GM18873 (cell line): ENCODE measurements around the gene CCNJL.
"Not testable (repeated sequence)": the region's sequence is repeated elsewhere in the genome, so short reads cannot be mapped to it uniquely, and the experiment has no call there.

Experiments
- ATAC-seq: cut with Tn5 transposase; IDR thresholded peaks from one replicate; pipeline ENCODE4 v1.9.1; 2021; ENCODE audit warnings: mild to moderate bottlenecking, moderate library complexity, moderate number of reproducible peaks; ENCODE audit not compliant: unreplicated experiment, low FRiP score

The CCNJL gene

DNA sequence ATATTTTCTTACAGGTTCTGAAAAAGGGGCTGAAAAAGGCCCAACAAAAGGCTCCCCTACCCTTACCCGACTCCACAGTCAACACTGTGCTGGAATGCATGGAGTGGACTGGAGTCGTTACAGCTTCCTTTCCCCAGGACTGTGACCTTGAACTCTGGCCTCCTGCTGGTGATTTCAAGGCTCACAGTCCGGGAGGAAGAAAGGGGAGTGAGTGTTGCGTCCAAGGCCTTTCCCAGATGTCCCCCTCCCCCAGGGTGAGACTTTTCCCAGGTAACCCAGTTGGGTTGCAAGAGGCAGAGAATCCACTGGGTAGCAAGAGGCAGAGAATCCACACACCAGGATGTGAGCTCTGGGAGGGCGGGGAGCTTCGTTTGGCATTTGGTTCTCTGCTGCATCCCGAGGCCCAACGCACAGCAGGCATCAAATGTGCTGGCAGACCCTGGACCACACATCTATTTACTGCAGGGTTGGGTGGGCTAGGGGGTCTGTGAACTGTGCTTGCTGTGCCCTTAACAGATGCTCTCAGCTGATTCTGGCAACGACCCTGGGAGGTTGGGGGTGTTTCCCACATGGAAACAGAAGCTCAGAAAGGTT is 45.5 kb downstream of the CCNJL start:
- ATAC-seq = no peak

DNA sequence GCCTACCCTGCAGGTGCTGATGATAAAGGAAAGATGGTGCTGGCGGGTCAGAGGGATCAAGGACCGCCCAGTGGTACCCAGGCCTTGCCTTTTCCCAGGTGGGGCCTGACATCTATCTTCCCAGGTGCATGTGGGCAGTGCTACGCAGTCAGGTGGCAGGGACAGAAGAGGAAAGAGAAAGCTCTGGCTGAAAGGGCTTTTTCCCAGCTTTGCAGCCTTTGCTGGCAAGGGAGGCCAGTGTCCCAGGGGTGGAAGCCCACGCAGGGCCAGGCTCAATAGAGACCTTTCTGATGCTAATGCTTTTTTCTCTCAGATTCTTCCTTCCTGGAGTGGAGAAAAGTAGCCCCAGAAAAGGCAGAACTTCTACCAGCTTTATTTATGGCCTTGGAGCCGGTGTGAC is 46.3 kb downstream of the CCNJL start:
- no peak for ATAC-seq

DNA sequence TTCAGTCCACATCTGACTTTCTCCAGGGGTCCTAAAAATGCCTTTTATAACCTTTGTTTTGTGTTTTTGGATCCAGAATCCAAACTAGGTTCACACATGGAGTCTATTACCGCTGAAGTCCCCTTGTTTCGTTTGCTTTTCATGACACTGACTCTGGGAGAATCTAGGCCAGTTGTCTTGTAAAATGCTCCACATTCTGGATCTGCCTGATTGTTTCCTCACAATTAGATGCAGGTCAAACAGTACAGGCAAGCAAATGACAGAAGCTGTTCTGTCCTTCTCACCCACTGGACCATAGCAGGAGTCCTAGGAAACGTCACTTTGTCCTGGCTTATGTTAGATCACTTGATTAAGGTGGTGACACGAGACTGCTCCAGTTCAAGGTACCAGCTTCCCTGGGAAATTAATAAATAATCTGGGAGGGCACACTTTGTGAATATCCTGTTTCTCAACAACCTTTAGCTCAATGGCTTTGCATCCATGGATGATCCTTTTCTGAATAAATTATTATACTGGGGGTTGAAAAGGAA is 49.0 kb downstream of the CCNJL start:
- ATAC-seq = no peak

DNA sequence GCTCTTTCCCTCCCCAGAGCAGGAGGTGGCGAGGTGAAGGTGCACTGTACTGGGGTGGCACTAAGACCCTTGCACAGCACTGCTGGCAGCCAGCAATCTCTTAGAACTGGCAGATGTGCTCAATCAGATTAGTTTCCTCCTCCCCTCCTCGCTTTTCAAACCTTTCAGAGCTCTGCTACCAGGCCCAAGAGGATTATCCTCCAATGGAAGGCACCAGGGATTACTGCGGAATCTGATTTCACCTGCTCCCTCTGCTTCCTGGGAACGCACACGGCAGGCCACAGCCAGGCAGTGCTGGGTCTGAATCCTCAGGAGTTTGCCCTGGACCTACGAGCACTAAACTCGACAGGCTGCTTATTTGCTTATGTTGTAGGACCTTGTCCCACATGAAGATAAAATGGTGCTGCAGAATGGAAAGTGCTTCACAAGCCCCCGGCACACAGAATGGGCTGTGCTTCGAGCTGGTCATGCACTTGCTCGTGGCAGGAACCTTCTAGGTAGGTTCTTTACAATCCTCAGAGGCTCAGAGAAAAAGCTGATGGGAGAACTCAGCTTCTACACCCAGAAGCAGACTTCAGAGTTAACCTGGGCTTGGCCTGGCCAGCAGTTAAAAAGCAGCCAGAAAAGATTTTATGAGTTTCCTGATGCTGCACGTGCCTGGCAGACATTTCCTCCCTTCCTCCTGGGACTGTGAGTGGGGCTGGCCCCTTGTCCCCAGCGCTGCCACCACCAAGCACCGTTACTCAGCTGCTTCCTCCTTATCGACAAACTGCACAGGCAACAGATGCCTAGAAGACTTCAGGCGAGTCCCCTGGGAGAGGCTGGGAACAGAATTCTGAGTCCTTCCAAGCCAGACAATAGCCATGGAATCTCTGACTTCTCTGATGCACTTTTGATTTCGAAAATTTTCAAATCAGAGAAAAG is 50.0 kb downstream of the CCNJL start:
- ATAC-seq = no peak

DNA sequence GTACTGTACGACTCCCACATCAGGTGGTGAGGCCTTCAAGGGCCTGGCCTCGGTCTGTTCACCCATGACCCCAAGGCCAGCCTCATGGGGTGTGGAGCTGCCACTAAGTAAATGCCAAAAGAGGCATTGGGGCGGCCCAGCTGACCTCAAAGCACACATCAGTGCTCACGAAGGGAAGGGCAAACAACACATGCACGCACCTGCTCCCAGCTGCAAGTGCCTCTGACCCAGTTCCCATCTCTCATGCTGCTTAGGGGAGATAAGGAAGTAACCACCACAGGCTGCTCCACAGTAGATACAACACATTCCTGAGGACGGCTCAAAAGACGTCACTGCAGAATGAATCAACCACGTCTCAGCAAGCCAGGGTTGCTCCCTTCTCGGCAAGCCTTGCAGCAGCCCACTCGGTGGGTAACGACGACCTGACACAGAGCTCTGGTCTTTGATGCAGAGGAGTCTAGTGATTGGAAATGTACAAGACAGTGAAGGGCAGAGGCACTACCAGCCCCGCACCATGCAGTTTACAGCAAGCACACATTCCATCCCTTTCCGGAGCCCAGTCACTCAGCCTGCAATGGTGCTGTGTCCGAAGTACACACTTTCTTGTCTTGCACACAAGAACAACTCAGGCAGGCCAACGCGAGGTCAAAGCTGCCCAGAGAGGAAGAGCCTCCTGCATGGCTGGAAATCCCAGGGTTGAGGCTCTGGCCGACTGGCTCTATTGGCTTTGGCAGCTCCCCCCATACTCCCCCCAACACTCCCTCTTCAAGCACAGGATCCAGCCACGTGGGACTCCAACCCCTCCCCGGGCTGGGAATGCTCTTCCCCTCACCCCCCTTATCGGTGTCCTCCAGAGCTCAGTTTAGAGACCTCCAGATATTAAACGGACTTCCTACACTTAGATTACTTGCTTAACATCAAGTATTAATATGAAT is 51.2 kb downstream of the CCNJL start:
- no peak for ATAC-seq

DNA sequence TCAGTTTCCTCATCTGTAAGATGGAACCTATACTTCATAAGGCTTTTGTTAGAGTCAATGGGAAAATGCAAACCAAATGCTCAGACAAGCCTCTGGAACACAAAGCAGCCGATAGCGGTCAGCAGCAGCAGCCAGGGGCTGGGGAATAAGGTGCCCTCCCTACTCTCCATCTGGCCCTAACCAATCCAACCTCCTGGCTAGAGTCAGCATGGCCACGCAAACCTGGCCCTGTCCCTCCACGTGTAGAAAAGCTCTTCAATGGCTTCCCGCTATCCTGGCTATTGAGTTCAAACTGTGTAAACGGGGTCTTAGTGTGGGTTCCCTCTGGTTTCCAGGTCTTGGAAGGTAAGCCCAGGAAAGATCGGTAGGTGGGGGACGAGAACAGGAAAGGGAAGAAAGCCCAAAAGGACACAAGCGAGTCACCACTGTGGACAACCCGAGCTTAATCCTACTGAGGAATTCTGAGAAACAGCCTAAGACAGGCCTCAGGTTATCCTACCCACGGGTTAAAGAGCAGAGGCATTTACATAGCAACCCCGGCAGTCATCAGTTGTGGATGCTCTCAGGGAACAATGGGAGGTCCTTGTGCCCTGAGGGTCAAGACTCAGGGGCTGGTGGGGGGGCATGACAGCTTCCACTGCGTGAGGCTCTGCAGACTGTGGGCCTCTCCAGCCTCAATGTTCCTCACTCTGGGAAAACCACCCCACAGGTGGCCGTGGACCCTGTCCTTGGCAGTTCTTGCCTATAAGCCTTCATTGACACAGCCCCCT is 52.2 kb downstream of the CCNJL start:
- no peak for ATAC-seq

DNA sequence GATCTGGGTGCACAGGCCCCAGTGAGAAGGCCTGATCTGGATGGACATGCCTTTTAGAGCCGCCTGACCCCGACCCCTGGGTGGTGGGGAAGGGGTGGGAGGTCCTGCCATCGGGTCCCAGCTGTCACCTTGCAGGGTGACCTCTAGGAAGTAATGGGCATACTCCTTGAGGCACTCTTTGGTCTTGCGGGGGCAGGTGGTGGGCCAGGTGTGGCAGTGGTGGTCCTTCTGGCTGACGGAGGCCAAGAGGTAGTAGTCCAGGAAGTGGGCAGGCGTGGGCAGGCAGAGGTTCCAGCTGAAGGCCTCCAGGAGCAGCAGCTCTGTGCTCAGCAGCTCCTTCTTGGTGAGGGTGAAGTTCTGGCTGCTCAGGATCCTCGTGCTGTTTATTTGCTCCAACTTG is 53.0 kb downstream of the CCNJL start:
- no peak for ATAC-seq

DNA sequence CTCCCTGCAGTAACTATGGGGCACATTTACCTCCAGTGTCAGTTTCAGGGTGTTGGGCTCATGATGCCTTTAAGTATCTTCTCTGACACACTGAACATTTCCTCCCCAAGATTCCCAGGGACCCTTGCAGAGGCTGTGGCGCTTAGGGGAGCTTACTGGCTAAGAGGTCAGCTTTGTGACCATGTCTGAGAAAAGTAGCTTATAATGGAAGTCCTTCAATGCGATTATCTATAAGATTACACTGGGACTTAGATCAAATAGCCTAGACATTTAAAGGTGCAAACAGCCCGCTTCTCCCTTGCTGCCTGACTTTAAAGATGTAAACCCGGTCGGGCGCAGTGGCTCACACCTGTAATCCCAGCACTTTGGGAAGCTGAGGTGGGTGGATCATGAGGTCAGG is 57.7 kb downstream of the CCNJL start:
- ATAC-seq = no peak

DNA sequence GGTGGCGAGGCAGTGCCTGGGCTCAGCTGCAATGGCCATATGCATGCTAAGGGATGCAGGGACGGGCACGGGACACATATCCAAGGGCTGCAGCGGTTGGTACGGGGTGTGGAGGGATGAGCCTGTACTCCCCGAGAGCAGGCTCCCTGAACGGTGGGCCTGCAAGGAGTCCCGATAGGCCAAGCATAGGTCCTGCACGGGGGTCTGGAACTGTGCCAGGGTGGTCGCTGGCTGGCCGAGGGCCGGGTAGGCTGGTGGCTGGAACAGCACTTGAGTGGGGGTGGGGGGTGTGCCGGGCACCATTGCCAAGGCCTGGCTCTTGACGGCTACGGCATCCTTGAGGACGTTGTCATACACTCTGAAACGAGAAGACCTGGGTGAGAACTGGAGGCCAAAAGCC is 58.9 kb downstream of the CCNJL start:
- ATAC-seq = no peak

DNA sequence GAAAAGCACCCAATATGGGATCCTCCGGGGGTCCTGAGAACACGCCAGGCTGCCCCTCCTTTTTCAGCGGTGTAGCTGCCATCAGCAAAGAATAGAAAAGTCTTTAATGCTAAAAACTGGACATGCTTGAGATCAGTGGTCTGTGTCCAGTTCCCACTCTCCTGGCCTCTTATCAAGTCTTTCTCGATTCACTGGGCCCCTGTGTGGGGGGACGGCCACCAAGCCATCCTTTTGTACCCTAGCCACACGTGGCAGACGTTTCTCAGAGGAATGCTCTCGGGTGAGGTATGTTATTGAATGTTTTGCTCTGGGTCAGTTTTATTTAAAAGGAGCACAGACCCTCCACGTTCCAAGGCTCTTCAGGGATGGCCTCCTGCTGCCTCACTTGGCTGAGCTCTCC is 59.4 kb downstream of the CCNJL start:
- ATAC-seq = no peak

DNA sequence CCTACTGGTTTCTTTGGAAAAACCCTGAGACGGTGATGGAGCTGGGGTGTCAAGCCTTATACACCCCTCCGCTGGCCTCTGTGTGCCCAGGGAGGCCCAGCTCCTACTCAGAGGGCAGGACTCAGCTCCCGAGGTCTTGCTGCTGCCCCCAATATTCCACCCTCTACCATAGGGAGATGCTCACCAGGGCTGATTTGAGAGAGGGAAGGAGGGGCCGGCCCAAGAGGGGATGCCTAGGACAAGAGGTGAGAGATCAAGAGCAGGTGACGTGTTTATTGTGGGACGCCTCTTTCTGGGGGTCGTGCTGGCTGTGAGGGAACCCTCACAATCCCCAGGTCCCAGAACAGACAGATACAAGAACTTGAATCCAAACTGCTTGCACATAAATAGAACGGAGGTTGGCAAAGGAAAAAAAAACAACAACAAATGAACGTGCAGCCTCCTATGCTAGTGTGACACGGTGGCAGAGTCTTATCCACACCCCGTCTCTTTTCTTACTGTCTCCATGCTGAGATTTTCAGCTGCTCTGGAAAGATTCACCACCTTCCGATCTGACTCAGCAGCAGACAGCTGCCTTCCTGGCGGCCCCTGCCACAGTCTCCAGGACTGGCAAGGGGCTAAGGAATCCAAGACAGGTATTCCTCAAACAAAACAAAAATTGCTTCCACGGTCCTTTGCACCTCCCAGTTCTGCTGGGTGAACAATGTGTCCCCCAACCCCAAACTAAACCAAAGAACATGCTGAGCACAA is 60.8 kb downstream of the CCNJL start:
- ATAC-seq = no peak

DNA sequence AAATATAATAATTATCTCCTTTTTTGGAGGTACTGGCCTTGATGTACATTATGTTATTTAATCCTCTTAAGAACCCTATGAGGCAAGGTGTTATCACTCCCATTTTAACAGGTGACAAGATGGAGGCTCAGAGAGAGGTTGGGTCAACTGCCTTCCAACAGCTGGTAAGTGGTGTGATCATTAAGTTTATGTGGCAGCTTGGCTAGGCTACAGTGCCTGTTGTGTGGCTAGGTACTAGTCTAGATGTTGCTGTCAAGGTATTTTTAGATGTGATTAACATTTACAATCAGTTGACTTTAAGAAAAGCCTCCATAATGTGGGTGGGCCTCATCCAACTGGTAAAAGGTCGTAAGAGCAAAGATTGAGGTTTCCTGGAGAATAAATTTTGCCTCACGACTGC is 61.5 kb downstream of the CCNJL start:
- no peak for ATAC-seq

DNA sequence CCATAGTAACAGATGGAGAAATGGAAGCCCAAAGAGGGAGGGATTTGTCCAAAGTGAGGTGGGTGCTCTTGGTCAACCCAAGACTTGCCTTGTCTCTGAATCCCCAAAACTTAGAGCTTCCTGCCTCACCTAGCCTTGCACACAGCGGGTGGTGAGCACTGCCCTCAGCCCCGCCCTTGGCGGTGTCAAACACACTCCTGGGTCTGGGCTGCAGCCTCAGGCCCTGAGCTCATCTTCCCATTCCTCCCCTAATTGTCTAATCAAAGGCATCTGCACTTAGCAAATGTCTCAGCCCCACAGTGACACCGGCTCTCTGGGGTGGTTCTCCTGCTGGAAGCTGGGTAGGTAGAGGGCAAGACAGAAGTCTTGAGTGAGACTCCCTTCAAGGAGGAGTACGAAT is 62.1 kb downstream of the CCNJL start:
- no peak for ATAC-seq

DNA sequence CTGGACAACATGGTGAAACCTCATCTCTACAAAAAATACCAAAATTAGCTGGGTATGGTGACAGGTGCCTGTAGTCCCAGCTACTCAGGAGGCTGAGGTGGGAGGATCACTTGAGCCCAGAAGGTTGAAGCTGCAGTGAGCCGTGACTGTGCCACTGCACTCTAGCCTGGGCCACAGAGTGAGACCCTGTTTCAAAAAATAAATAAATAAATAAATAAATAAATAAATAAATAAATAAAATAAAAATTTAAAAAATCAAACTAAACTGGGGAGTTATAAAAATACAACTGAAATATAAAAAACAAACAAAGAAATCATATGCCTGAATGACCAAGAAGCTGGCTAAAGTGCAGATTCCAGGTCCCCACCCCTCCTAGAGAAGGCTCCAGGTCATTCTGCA is 62.8 kb downstream of the CCNJL start:
- not testable (repeated sequence) for ATAC-seq

DNA sequence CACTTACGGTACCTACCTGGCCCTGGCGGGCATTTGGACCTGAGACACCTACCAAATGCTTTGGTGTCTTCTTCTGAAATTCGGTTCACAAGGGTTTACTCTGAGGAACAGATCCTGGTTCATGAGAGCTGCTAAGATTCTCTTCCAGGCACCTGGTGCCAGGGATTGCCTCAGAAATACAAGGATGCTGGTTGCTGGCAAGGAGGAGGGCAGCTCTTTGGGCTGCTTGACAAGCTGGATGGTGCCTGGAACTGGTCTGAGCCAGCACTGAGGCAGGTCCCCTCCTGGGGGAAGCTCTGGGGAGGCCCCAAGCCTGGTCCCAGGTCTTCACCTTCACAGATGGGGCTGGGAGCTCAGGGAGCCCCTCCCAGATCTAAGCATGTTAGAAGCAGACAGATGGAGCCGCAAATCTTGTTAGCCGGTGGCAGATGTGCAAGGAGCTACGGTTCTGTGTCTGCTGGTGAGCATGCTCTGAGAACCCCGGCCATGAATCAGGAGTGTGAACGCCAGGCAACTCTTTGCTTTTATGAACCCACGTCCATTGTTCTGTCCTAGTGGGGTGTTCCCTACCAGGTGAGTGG is 66.8 kb downstream of the CCNJL start:
- no peak for ATAC-seq

DNA sequence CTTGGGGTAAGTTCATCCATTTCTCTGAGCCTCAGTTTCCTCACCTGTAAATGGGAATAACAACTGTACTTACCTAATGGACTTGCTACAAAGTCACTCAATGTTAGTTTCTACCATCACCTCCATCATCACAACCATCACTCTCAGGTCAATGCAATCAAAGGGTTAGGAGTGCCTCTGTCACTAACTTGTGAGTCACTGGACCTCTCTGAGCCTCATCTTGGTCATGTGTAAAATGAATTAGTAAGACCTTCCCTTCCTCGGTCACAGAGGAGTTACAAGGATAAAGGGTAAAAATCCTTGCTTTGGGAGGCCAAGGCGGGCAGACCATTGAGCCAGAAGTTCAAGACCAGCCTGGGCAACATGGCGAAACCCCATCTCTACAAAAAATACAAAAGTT is 70.2 kb downstream of the CCNJL start:
- no peak for ATAC-seq

DNA sequence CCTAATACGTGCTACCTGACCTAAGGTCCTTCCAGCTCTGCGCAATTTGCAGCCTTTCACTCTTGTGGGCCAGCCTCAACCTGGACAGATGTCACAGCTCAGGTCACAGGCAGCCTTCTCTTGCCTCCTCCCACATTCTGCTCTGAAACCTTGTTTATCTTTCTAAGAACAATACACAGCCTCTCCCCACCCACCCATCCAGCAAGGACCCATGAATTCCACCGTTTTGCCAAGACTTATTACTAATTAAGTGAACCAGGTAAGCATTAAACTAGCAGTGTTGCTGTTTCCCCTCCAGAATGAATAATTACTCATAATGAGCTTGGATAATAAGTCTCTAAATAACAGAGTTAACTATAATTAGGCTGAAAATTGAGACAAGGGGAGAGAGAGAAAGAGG is 72.0 kb downstream of the CCNJL start:
- ATAC-seq = no peak

DNA sequence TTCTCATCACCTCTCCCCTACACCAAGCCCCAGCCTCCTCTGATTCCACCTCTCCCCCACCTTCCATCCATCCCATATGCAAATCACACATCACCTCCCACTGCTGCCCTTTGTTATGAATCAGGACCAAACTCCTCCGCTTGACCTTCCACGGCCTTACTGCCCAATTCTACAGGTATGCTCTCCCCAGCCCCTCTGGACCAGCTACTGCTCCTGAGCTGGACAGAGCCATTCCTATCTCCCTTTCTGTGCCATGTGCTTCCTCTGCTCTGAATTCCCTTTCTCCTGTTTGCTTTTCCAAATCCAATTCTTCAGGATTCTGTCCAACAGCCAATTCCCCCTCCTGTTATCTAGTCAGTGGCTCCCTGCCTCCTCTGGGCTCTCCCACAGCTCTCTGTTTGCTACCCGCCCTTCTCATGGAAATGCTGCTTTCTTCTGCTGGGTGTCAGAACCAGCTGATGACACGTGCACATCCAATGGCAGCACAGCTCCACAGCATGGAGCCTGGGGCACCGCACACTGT is 74.7 kb downstream of the CCNJL start:
- no peak for ATAC-seq

DNA sequence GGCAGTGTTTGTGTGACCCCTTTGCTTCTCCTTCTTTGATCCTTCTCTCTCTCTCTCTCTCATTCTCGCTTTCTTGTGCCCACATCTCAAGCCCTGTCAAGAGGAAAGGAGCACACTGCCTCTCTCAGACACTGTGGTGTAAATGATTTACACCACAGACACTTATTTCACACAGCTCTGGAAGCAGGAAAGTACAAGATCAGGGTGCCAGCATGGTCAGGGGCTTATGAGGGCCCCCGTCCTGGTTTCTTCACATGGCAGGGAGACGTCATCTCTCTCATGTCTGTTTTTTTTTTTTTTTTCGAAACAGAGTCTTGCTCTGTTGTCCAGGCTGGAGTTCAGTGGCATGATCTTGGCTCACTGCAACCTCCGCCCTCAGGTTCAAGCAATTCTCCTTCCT is 76.6 kb downstream of the CCNJL start:
- no peak for ATAC-seq
